GM18508 (cell line): ENCODE measurements around the gene GPS1.

Experiments used
- ATAC-seq: cut with Tn5 transposase; IDR thresholded peaks from one replicate; pipeline ENCODE4 v1.9.1; 2021; ENCODE audit warnings: moderate number of reproducible peaks; ENCODE audit not compliant: insufficient read depth, unreplicated experiment

Gene GPS1

GRCh38 chr17:82055965-82056728 lies 4.4 kb downstream of the GPS1 start:
- ATAC-seq = no peak

DNA sequence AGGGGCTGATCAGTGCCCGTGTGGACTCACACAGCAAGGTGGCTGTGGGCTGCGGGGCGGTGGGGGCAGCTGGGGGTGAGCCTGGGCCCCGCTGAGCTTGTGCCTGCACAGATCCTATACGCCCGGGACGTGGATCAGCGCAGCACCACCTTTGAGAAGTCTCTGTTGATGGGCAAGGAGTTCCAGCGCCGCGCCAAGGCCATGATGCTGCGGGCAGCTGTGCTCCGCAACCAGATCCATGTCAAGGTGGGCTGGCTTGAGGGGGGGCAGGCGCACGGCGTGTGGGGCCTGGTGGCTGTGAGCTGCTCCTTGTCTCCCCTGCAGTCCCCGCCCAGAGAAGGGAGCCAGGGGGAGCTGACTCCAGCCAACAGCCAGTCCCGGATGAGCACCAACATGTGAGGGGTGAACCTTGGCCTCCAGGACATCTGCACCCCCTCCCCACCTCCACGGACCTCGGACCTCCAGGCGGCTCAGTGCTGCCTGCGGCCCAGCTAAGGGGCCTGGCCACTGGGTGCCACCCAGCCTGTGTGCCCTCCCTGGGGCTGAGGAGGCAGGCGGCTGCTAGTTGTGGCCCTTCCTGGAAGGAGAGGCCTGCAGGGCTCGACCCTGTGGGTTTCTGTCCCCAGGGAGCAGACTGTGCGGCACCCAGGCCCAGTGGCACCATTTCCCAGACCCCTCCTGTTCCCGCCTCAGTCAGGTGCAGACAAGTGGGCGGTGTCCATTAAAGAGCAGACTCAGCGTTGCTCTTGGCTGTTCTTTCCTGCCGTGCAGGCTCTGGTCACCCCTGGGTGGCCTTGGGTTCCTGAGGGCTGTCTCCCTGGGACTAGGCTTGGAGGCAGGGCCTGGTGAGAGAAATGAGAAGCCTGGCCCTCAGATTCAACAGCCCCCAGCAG lies 5.3 kb downstream of the GPS1 start:
- no peak for ATAC-seq

DNA sequence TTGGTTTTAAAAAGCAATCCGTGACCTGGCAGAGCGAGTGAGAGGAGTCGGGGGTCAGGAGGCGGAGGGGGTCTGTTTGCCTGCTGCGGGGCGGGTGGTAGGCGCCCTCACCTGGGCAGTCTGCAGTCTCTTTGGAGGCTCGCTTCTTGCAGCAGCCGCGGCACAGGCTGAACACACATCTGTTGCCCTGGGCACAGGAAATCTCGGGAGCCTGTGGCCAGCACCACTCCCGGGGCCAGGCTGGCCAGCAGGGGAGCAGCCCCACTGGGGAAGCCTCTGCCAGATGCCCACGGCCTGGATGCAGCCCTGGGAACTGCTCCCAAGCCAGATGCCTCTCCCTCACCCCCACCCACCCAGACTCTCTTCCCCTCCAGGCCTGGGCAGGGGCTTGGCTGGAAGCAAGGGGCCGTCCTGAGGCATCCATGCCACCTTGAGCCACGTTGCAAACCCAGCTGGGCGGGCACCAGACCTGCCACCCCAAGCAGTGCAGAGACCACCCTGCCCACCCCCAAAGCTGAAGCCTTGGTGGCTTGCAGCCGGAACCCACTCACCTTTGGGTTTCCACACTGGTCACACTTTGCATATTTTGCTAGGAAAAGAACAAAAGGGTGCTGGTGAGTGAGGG lies 6.6 kb downstream of the GPS1 start:
- no peak for ATAC-seq

DNA sequence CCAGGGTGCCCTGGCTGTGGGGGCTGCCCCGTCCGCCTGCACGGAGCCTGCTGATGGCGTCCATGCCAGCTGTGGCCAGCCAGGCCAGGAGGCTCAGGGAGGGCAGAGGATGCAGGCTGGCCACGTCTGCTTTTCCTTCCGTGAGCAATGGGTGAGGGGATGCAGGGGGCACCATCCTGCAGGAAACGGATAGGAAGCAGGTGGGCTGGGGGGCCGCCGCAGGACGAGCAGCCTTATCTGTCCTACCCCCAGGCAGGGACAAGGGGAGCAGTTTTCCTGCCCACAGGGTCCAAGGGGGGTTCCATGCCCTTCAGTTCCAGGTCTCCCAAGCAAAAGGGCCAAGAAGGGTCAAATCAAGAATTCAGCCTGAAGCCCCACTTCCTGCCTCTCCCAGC lies 7.2 kb downstream of the GPS1 start:
- no peak for ATAC-seq

DNA sequence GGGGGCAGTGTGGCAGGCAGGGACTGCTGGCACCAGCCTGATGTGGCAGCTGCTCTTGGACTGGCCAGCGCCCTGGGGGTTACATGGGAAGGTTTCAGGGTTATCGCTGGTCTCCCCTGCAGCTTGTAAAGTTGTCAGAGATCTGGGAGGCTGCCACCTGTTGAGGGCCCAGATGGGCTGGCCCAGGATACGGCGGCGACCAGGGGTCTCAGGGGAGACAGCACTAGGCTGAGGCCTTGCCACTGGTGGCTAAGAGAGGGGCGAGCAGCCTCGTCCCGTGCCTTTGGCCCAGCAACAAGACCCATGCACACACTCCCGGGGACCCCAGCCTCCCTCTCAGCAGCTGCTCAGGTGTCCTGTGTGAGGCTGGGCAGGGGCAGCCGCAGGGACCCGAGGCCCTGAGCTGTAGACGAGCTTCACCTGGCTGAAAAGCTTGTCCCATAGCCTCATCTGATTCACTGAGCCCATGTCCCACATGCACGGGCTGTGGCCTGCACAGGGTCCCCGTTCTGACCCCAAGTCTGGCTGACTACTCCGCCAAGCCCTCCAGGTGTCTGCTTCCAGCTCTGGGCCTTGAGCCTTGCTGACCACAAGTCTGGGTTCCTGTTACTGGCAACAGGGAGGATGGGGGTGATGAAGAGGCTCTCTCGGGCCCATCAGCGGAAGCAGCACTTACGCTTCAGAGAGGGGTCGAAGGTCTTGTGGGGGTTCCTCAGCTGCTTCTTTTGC lies 7.7 kb downstream of the GPS1 start:
- ATAC-seq = no peak

DNA sequence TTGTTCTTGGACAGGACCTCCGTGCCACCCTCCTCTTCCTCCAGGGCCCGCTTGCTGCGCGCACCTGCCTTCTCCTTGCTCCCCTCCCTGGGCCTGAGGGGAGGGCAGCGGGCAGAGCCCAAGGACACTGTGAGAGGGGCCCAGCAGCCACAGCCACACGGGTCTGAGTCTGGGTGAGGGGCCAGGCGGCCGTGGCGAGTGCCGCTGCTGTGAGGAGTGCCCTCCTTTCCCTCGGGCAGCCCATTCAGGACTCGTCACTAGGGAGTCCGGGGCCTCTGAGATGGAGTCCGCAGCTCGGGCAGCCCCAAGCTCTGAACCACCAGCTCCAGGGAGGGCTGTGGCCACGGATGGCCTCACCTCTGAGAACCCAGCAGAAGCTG lies 8.3 kb downstream of the GPS1 start:
- ATAC-seq = no peak

DNA sequence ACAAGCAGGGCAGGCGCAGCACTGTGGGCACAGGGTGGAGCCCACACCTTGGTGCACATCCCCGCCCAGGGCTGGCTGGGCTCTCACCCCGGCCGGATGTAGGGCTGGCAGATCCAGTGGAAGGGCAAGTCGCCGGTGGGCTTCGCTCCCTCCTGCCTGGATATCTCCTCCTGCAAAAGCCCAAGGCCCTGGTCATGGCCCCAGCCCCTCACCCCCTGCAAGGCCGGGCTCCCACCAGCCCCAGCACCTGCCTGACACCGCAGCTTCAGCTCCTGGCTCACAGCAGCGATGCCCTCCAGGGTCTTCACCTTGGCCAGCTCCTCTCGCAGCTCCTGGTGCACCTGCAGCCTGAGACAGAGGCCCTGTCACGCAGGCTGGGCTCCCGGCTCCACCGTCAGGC lies 8.9 kb downstream of the GPS1 start:
- no peak for ATAC-seq

GRCh38 chr17:82061047-82061925 lies 9.6 kb downstream of the GPS1 start:
- no peak for ATAC-seq

GRCh38 chr17:82062076-82062983 lies 10.6 kb downstream of the GPS1 start:
- no peak for ATAC-seq

DNA sequence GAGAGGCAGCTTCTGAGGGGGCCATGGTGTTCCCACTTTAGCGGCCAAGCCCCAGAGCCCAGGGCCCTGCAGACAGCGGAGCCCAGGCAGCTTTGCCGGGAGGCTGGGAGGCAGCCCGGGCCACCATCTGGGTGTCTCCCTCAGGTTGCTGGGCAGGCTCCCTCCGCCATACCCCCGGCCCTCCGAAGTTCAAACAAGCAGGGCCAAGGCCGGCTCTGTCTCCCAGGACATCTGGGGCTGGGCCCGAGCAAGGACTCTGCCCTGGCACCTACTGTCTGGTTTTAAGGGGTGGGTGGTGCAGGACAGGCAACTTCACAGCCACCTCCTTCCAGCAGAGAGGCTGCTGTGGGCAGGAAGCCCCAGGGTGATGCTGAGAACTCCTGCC lies 11.3 kb downstream of the GPS1 start:
- no peak for ATAC-seq

DNA sequence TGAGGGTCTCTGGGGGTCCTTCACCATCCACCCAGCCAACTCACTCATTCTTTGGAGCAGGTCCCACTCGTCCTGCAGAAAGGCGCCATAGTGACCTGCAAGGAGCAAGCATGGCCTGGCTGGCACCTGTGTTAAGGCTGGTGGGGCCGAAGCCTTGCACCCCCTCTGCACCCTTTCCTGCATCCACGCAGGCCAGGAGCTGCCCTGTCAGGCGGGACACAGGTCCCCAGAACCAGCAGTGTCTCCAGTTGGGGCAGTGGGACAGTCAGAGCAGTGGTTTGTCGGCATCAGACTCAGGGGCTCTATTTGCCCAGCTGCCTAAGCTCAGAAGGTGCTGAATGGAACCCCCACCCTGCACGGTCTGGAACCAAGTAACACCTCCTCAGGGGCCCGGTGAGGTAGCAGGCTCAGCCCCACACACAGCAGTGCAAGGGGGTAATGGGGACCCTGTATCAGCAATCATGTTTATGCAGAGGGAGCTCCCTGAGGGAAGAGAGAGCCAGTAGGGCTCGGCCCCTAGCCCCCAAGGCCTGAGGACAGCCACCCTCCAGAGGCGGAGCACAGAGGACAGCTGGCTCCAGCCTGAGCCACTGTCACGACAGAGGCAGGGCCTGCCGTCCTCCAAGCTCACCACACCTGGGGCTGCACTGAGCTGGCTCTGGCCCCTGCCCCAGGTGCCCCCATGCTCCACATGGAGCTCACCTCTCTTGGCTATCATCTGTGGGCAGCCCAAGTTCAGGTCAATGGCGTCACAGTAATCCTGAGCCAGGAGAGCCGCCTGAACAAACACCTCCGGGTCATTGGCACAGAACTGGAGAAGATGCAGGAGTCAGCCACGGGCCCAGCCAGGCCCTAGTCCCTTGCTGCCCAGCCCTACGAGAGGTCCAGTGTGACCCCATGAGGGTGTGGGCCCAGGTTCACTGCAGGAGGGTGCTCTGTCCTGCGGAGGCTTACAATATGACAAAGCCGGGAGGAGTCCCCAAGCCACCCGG lies 12.0 kb downstream of the GPS1 start:
- no peak for ATAC-seq

DNA sequence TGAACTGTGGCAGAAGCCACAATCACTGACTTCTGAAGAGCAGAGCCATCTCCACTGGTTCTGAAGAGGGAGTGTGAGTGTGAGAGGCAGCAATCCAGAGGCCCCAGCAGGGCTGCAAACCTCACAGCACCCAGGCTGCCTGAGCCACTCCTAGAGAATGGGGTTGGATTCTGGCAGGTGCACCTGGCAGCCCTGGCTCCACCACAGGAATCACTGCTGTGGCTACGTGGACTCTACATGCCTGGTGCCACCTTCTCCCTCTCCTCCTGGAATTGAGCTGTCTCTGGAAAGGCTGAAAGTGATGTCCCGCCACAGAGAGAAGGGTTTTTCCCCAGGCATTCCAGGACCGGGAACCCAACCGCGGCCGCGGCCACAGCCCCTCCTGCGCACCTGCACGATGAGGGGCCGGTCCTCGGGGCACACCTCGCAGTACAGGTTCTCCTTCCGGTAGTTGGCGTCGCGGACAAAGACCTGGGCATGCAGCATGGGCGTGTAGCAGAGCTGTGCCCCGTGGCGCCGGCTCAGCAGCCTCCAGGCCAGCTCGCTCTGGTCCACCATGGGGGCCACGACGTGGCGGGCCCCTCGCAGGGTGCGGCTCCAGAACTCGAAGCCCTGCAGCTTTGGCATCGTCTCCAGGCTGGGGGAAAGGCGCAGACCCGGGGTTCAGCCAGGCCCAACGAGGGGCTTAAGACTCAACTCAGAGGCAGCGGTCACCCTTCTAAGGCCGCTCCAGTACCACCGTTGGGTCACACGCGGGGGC lies 12.9 kb downstream of the GPS1 start:
- ATAC-seq = no peak

DNA sequence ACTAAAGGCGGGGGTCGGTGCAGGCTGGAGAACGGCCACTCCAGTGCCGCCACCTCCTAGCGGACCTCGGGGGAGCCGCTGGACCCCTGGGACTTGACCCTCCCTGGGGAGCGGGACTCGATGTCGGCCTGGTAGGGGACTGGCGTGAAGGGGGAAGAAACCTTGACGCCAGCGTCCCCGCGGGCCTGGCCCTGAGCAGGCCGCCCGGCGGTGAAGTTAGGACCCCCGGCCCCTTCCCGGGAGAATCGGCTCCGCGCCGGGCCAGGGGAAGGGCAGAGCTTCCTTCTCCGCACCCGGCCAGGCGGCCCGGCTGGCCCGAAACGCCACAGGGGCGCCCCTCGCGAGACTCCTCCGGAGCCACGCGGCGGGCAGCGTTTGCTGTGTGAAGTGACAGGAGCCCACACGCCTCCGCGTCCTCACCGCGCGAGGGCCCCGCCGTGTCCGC lies 13.5 kb downstream of the GPS1 start:
- no peak for ATAC-seq

- ATAC-seq = no peak
Measured at GRCh38 chr17:82065638-82066303, 14.1 kb downstream of the GPS1 start, which contains the start of gene DUS1L. TSS of gene DUS1L (minus strand) at chr17:82065804. CDS start at chr17:82065059, 745 bp downstream.

- ATAC-seq = no peak
Measured at GRCh38 chr17:82070611-82071010, 18.9 kb downstream of the GPS1 start.

- ATAC-seq = no peak
Measured at GRCh38 chr17:82072827-82073226, 21.1 kb downstream of the GPS1 start.
